ENCODE results near the gene ADRB2. TPM values are rescaled to one million over a fixed set of nuclear protein-coding genes. Genes with fewer than 3 reads are reported as not detected.

The ADRB2 gene
- total RNA-seq, 1 experiment from 2014 or later: not detected

DNA sequence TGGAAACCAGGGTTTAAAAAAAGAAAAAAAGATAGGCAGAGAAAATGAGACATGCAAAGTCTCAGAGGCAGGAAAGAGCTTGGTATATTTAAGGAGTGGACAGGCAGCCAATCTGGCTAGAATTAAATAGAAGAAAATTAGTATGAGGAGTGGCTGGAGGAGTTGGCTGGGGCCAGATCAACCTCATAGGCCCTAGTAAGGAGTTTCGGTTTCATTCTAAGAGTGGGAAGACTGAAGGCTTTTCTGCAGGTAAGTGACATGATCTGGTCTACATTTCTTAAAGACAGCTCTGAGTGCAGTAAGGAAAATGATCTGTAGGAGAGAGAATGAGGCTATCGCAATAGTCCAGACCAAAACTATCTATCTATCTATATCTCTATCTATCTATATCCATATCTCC is 27.5 kb downstream of the ADRB2 start:
- H3K4me3 Mint-ChIP-seq (ENCODE audit: unreplicated experiment): no peak overlapping the region
- Histone ChIP-seq H3K27me3 (replicated peaks; ENCODE audit: control insufficient read depth, insufficient read depth, low read length) (no peaks in the 10 kb centered on the region; the same call in 1 of the 2 replicates), H3K9me3 (no peaks in the 10 kb centered on the region), H3K4me1 (no peaks in the 10 kb centered on the region), H3K36me3 (ENCODE audit: control insufficient read depth, insufficient read depth, low read length) (no peaks in the 10 kb centered on the region), H3K4me3 (ENCODE audit: low read depth, low read length) (no peak overlapping the region)
- no peak overlapping the region for H3K27ac Mint-ChIP-seq (ENCODE audit: unreplicated experiment)
- no peak for DNase-seq
- ChIA-PET CTCF (no interaction called here), POLR2A (no interaction called here)
- TF ChIP-seq, protein P1, sequence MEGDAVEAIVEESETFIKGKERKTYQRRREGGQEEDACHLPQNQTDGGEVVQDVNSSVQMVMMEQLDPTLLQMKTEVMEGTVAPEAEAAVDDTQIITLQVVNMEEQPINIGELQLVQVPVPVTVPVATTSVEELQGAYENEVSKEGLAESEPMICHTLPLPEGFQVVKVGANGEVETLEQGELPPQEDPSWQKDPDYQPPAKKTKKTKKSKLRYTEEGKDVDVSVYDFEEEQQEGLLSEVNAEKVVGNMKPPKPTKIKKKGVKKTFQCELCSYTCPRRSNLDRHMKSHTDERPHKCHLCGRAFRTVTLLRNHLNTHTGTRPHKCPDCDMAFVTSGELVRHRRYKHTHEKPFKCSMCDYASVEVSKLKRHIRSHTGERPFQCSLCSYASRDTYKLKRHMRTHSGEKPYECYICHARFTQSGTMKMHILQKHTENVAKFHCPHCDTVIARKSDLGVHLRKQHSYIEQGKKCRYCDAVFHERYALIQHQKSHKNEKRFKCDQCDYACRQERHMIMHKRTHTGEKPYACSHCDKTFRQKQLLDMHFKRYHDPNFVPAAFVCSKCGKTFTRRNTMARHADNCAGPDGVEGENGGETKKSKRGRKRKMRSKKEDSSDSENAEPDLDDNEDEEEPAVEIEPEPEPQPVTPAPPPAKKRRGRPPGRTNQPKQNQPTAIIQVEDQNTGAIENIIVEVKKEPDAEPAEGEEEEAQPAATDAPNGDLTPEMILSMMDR (IDR thresholded peaks at IDR 0.05; ENCODE audit: insufficient read depth in 1 of 2, low read depth in 1 of 2, low read length in 1 of 2, severe bottlenecking in 1 of 2, unreplicated experiment in 1 of 2): no peak
- peaks cover 34% of the 10 kb centered on the region for H3K27me3 Mint-ChIP-seq (ENCODE audit: insufficient read depth, unreplicated experiment)
- no TSS peak for BruUV-seq (replicated peaks)
- no peaks in the 10 kb centered on the region for H3K9me3 Mint-ChIP-seq (ENCODE audit: unreplicated experiment)
- H3K4me1 Mint-ChIP-seq (ENCODE audit: low read depth, unreplicated experiment): no peaks in the 10 kb centered on the region
- no peaks in the 10 kb centered on the region for H3K36me3 Mint-ChIP-seq (ENCODE audit: insufficient read depth, unreplicated experiment)
- intact Hi-C loops (cut with micrococcal nuclease; ENCODE audit: unreplicated experiment): no loop called here

DNA sequence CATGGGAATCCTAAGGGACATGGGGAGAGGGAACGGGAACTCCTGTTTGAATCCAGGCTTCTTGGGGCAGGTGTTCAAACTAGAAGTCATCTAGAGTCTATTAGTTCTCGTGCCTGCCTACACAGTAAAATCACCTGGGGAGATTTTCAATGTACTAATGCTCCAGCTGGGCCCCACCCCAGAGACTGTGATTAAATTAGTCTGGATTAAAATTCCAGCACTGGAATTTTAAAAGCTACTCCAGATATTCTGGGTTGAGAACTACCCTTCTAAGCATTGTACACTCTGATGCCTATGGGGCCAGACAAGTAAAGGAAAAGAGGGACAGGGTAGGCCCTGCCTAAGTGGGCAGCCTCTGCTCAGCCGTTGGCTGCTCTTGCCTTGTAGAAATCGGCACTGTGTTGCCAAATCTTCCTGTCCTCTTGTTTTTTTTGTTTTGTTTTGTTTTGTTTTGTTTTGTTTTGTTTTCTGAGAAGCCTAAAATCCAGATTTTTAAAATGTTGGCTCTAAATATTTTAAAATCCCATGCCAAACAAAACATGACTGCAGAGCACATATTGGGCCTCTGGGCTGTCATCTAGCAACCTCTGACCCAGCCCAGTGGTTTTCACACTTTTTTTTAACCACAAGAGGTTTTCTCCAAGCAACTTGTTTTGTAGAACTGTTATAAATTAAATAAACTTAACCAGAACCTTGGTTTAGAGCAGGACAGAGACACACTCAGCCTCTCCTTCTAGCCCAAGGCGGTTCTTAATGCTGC is 29.0 kb downstream of the ADRB2 start:
- H3K36me3 ChIP-seq (ENCODE audit: control insufficient read depth, insufficient read depth, low read length): no peaks in the 10 kb centered on the region
- H3K27me3 ChIP-seq (replicated peaks; ENCODE audit: control insufficient read depth, insufficient read depth, low read length): no peaks in the 10 kb centered on the region; the same call in 1 of the 2 replicates
- Mint-ChIP-seq H3K4me1 (ENCODE audit: low read depth, unreplicated experiment) (no peaks in the 10 kb centered on the region), H3K4me3 (ENCODE audit: unreplicated experiment) (no peak overlapping the region), H3K36me3 (ENCODE audit: insufficient read depth, unreplicated experiment) (no peaks in the 10 kb centered on the region), H3K27me3 (ENCODE audit: insufficient read depth, unreplicated experiment) (peaks cover 34% of the 10 kb centered on the region), H3K27ac (ENCODE audit: unreplicated experiment) (no peak overlapping the region), H3K9me3 (ENCODE audit: unreplicated experiment) (no peaks in the 10 kb centered on the region)
- H3K4me1 ChIP-seq: no peaks in the 10 kb centered on the region
- no peaks in the 10 kb centered on the region for H3K9me3 ChIP-seq
- ChIA-PET POLR2A (no interaction called here), CTCF (no interaction called here)
- no TSS peak for BruUV-seq (replicated peaks)
- TF ChIP-seq, protein P1 (IDR thresholded peaks at IDR 0.05; ENCODE audit: insufficient read depth in 1 of 2, low read depth in 1 of 2, low read length in 1 of 2, severe bottlenecking in 1 of 2, unreplicated experiment in 1 of 2): no peak
- DNase-seq: no peak
- H3K4me3 ChIP-seq (ENCODE audit: low read depth, low read length): no peak overlapping the region
- intact Hi-C loops (cut with micrococcal nuclease; ENCODE audit: unreplicated experiment): no loop called here

DNA sequence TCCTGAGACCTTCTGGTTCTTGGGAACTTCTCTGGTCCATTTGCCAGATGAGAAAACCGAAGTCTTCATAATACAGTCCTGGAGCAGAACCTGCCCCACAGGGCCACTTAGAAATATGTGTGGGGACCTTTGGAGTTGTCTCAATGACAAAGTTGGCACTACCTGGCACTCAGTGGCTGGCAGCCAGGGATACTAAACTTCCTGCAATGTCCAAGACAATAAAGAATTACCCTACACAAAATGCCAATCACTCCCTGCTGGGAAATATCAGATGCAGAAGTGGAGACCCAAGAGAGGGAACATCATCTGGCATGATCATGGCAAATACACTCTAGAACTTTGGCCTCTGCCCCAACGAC is 29.6 kb downstream of the ADRB2 start:
- no peak for DNase-seq
- Mint-ChIP-seq H3K4me1 (ENCODE audit: low read depth, unreplicated experiment) (no peaks in the 10 kb centered on the region), H3K27me3 (ENCODE audit: insufficient read depth, unreplicated experiment) (peaks cover 34% of the 10 kb centered on the region), H3K27ac (ENCODE audit: unreplicated experiment) (no peak overlapping the region), H3K36me3 (ENCODE audit: insufficient read depth, unreplicated experiment) (no peaks in the 10 kb centered on the region), H3K9me3 (ENCODE audit: unreplicated experiment) (no peaks in the 10 kb centered on the region), H3K4me3 (ENCODE audit: unreplicated experiment) (no peak overlapping the region)
- intact Hi-C loops (cut with micrococcal nuclease; ENCODE audit: unreplicated experiment): no loop called here
- ChIA-PET POLR2A (no interaction called here), CTCF (no interaction called here)
- H3K4me3 ChIP-seq (ENCODE audit: low read depth, low read length): no peak overlapping the region
- H3K27me3 ChIP-seq (replicated peaks; ENCODE audit: control insufficient read depth, insufficient read depth, low read length): no peaks in the 10 kb centered on the region; the same call in 1 of the 2 replicates
- TF ChIP-seq, protein P1 (IDR thresholded peaks at IDR 0.05; ENCODE audit: insufficient read depth in 1 of 2, low read depth in 1 of 2, low read length in 1 of 2, severe bottlenecking in 1 of 2, unreplicated experiment in 1 of 2): no peak
- H3K36me3 ChIP-seq (ENCODE audit: control insufficient read depth, insufficient read depth, low read length): no peaks in the 10 kb centered on the region
- no peaks in the 10 kb centered on the region for H3K9me3 ChIP-seq
- no TSS peak for BruUV-seq (replicated peaks)
- H3K4me1 ChIP-seq: no peaks in the 10 kb centered on the region
